ENCODE data around the gene TENM3.

TENM3 gene

GRCh38 chr4:182805750-182806149, 562.5 kb downstream of the TENM3 start (continued):
- TF ChIP-seq TSHZ2 (CRISPR knock-in tag; IDR thresholded peaks at IDR 0.05) (no peak), RARB (CRISPR knock-in tag; IDR thresholded peaks at IDR 0.05) (no peak), BACH2 (CRISPR knock-in tag; IDR thresholded peaks at IDR 0.05; ENCODE audit: borderline replicate concordance) (no peak), ESRRG (CRISPR knock-in tag; IDR thresholded peaks at IDR 0.05) (no peak), PATZ1 (CRISPR knock-in tag; IDR thresholded peaks at IDR 0.05; ENCODE audit: borderline replicate concordance) (no peak), ZNF70 (CRISPR knock-in tag; IDR thresholded peaks at IDR 0.05) (no peak)

GRCh38 chr4:182806259-182807252, 563.4 kb downstream of the TENM3 start:
- ATAC-seq = peak; percentile 98
- TF ChIP-seq ISL1 (CRISPR knock-in tag; IDR thresholded peaks at IDR 0.05) (no peak), TCF4 (CRISPR knock-in tag; IDR thresholded peaks at IDR 0.05; ENCODE audit: borderline replicate concordance) (no peak), ZFP3 (CRISPR knock-in tag; IDR thresholded peaks at IDR 0.05) (no peak), ZNF70 (CRISPR knock-in tag; IDR thresholded peaks at IDR 0.05) (no peak), GLIS3 (CRISPR knock-in tag; IDR thresholded peaks at IDR 0.05) (no peak), ZNF565 (CRISPR knock-in tag; conservative IDR thresholded peaks at IDR 0.05; ENCODE audit: low read depth) (no peak), ARNTL (CRISPR knock-in tag; IDR thresholded peaks at IDR 0.05; ENCODE audit: borderline replicate concordance, low read depth) (no peak), CREB5 (CRISPR knock-in tag; IDR thresholded peaks at IDR 0.05; ENCODE audit: low read depth) (no peak), TOX (CRISPR knock-in tag; IDR thresholded peaks at IDR 0.05; ENCODE audit: borderline replicate concordance) (no peak), POU6F1 (CRISPR knock-in tag; IDR thresholded peaks at IDR 0.05; ENCODE audit: borderline replicate concordance, low read depth) (no peak), ZC3H10 (CRISPR knock-in tag; IDR thresholded peaks at IDR 0.05) (no peak), PPARA (CRISPR knock-in tag; IDR thresholded peaks at IDR 0.05; ENCODE audit: borderline replicate concordance) (no peak), OSR1 (CRISPR knock-in tag; IDR thresholded peaks at IDR 0.05) (no peak)

DNA sequence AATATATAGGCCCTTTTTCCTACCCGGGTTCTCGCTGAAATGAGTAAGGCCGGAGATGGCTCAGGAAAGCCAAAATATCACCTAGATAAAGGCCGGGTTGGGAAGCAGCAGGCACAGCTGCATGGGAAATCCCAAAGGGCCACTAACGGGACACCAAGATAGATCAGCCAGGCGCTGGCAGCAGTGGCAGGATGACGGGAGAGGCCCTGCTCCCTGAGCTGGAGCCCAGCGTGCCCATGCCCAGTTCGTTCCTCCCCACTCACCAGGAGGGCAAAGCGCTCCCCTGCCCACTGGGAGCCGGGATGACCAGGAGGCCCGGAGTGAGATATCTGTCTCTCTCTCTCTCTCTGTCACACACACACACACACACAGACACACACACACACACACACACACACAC, 564.1 kb downstream of the TENM3 start:
- ATAC-seq = no peak
- TF ChIP-seq BACH2 (CRISPR knock-in tag; IDR thresholded peaks at IDR 0.05; ENCODE audit: borderline replicate concordance) (no peak), TCF4 (CRISPR knock-in tag; IDR thresholded peaks at IDR 0.05; ENCODE audit: borderline replicate concordance) (no peak), SNAI2 (CRISPR knock-in tag; IDR thresholded peaks at IDR 0.05) (no peak), ZNF8 (CRISPR knock-in tag; IDR thresholded peaks at IDR 0.05) (no peak), GLIS3 (CRISPR knock-in tag; IDR thresholded peaks at IDR 0.05) (no peak), TSHZ2 (CRISPR knock-in tag; IDR thresholded peaks at IDR 0.05) (no peak), ZNF70 (CRISPR knock-in tag; IDR thresholded peaks at IDR 0.05) (no peak), ZFP30 (CRISPR knock-in tag; IDR thresholded peaks at IDR 0.05) (no peak), POU6F1 (CRISPR knock-in tag; IDR thresholded peaks at IDR 0.05; ENCODE audit: borderline replicate concordance, low read depth) (no peak), OSR1 (CRISPR knock-in tag; IDR thresholded peaks at IDR 0.05) (no peak), ESRRG (CRISPR knock-in tag; IDR thresholded peaks at IDR 0.05) (no peak), ISL1 (CRISPR knock-in tag; IDR thresholded peaks at IDR 0.05) (no peak)
- TF ChIP-seq, protein P1, sequence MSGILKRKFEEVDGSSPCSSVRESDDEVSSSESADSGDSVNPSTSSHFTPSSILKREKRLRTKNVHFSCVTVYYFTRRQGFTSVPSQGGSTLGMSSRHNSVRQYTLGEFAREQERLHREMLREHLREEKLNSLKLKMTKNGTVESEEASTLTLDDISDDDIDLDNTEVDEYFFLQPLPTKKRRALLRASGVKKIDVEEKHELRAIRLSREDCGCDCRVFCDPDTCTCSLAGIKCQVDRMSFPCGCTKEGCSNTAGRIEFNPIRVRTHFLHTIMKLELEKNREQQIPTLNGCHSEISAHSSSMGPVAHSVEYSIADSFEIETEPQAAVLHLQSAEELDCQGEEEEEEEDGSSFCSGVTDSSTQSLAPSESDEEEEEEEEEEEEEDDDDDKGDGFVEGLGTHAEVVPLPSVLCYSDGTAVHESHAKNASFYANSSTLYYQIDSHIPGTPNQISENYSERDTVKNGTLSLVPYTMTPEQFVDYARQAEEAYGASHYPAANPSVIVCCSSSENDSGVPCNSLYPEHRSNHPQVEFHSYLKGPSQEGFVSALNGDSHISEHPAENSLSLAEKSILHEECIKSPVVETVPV (CRISPR knock-in tag; IDR thresholded peaks at IDR 0.05) = no peak
